ENCODE data around the gene MRTFA. TPM values are rescaled to one million over a fixed set of nuclear protein-coding genes. Genes with fewer than 3 reads are reported as not detected.

Gene MRTFA
- total RNA-seq, 2 donors from 2014 or later, result 71.0 to 104 TPM

GRCh38 chr22:40466976-40467375, 169.5 kb downstream of the MRTFA start:
- Histone ChIP-seq H3K27me3 (replicated peaks; ENCODE audit: insufficient read depth) (no peaks in the 10 kb centered on the region), H3K27ac (no peak overlapping the region), H3K36me3 (no peaks in the 10 kb centered on the region), H3K9me3 (no peaks in the 10 kb centered on the region), H3K4me3 (no peak overlapping the region), H3K4me1 (replicated peaks) (no peaks in the 10 kb centered on the region)
- DNase-seq (ENCODE audit: low spot score), result no peak
- TF ChIP-seq POLR2AphosphoS5 (IDR thresholded peaks at IDR 0.05), result no peak
- TF ChIP-seq POLR2A (IDR thresholded peaks at IDR 0.05), result no peak
- no peak for TF ChIP-seq CTCF (IDR thresholded peaks at IDR 0.05)
- intact Hi-C loops (cut with DNase I), result no loop called here
- 85% methylated on average over 1 of the region's 1 CpG for WGBS

DNA sequence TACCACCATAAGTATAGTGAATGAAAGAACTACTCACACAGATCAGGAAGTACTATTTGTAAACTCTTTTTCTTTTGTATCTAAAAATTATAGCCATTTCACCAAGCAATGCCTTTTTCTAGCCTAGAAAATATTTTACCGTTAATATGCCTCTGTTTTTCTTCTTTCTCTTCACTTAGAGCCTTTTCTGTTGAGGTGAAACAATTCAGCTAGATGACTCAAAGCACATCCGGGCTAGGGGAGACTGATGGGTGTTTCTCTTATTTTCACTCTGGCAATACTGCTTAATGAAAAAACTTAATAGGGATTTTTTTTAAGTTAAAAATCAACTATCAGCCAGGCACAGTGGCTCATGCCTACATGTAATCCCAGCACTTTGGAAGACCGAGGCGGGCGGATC, 172.8 kb downstream of the MRTFA start:
- DNase-seq (ENCODE audit: low spot score), result no peak
- 88% methylated on average over 5 of the region's 5 CpGs for WGBS
- Histone ChIP-seq H3K27me3 (replicated peaks; ENCODE audit: insufficient read depth) (no peaks in the 10 kb centered on the region), H3K9me3 (no peaks in the 10 kb centered on the region), H3K36me3 (no peaks in the 10 kb centered on the region), H3K27ac (no peak overlapping the region), H3K4me3 (no peak overlapping the region), H3K4me1 (replicated peaks) (no peaks in the 10 kb centered on the region)
- intact Hi-C loops (cut with DNase I), result no loop called here
- TF ChIP-seq CTCF (IDR thresholded peaks at IDR 0.05), result no peak

DNA sequence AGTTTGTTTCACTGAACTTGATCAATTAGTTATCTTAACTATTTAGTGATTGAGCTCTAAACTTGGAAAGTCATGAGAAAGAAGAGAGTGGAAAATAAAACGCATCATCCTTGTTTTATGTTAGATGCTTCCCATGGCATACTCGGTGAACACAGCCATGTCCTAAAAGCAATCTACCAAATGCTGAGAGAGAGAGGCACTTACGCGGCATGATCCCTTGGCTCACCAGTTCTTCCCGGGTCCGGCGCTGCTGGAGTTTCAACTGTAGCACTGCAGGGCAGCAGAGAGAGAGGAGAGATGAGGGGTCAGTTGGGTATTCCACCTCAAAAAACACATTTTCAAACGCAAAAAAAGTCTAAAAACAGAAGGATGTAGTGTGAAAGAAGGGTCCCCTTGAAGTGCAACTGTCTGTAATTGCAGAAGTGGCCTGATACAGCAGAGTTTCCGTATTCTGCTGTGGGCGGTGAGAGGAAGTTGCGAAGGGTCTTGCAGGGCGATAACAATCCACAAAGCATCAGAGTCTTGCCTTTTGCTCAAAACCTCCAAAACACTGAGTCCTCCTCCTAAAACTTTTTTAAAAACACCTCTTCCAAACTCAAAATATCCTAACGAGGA, 173.4 kb downstream of the MRTFA start:
- Histone ChIP-seq H3K27me3 (replicated peaks; ENCODE audit: insufficient read depth) (no peaks in the 10 kb centered on the region), H3K27ac (no peak overlapping the region), H3K36me3 (no peaks in the 10 kb centered on the region), H3K9me3 (no peaks in the 10 kb centered on the region), H3K4me3 (no peak overlapping the region), H3K4me1 (replicated peaks) (no peaks in the 10 kb centered on the region)
- WGBS, result 83% methylated on average over 13 of the region's 13 CpGs
- no peak for TF ChIP-seq POLR2AphosphoS5 (IDR thresholded peaks at IDR 0.05)
- no peak for TF ChIP-seq CTCF (IDR thresholded peaks at IDR 0.05)
- no peak for TF ChIP-seq POLR2A (IDR thresholded peaks at IDR 0.05)
- DNase-seq (ENCODE audit: low spot score), result no peak
- intact Hi-C loops (cut with DNase I), result no loop called here

DNA sequence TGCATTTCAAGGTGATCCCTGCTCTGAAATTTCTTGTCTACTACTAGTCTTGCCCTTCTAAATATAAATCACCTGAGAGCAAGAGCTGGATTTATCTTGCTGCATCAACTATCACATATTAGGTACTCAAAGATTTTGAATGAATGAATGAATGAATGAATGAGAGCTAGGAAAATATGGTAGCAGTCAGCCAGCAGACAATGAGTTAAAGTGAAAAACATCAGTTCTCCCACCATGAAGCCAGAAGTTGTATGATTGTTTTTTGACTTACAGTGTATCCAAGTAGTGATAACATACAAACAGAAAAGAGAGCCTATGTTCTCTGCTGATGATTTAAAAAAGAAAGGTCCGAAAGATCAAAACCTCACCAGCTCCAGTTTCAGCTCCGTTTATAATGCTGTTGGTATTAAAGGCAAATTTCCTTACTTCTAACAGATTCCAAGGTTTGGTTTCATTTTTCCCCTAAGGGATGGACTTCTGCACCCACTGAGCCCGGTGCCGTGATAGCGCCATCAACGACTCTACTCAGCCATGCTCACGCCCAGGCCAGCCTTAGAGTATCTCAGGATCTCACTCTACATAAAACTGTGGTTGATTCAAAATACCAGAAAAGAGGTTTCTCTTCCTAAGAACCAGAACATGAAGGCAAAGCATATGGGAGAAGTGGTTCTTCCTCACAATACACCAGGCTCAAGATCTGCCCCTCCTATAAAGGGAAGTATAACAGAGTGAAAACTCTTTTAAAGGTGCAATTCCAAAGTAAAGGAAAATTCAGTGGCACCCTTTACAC, 174.1 kb downstream of the MRTFA start:
- Histone ChIP-seq H3K27me3 (replicated peaks; ENCODE audit: insufficient read depth) (no peaks in the 10 kb centered on the region), H3K9me3 (no peaks in the 10 kb centered on the region), H3K27ac (no peak overlapping the region), H3K4me1 (replicated peaks) (no peaks in the 10 kb centered on the region), H3K4me3 (no peak overlapping the region), H3K36me3 (no peaks in the 10 kb centered on the region)
- TF ChIP-seq POLR2AphosphoS5 (IDR thresholded peaks at IDR 0.05), result no peak
- no peak for TF ChIP-seq POLR2A (IDR thresholded peaks at IDR 0.05)
- TF ChIP-seq CTCF (IDR thresholded peaks at IDR 0.05), result no peak
- no peak for DNase-seq (ENCODE audit: low spot score)
- intact Hi-C loops (cut with DNase I), result no loop called here
- WGBS, result 74% methylated on average over 7 of the region's 7 CpGs

DNA sequence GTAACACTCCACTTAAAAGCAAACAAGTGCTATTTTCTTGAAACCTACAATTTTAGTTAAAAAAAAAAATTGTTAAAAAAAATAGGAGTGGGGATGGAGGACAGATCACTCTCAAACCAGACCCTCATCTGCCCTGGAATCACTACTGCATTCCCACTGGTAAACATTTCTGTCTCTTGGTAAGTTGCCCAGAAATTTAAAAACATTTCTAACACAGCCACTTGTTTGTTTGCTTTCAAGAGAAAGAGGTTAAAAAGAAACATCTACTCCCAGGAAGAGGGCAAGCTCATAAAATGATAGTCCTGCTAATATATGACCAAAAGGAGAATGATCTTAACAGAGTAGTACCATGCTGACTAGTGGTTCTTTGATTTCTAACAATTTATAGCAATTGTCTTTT, 182.8 kb downstream of the MRTFA start:
- intact Hi-C loops (cut with DNase I), result no loop called here
- no peak overlapping the region for H3K4me3 ChIP-seq
- no peaks in the 10 kb centered on the region for H3K27me3 ChIP-seq (replicated peaks; ENCODE audit: insufficient read depth)
- no peak overlapping the region for H3K27ac ChIP-seq
- H3K36me3 ChIP-seq, result no peaks in the 10 kb centered on the region
- TF ChIP-seq POLR2A (IDR thresholded peaks at IDR 0.05) (no peak), CTCF (IDR thresholded peaks at IDR 0.05) (no peak), POLR2AphosphoS5 (IDR thresholded peaks at IDR 0.05) (no peak)
- H3K4me1 ChIP-seq (replicated peaks), result no peaks in the 10 kb centered on the region
- no peaks in the 10 kb centered on the region for H3K9me3 ChIP-seq
- DNase-seq (ENCODE audit: low spot score), result no peak

All from prostate gland (tissue), 2 donors.